Measurements from ENCODE around the gene ORM2.

- TF ChIP-seq CTCF (IDR thresholded peaks at IDR 0.05; ENCODE audit: insufficient read depth, low read depth, low read length), result no peak
- TF ChIP-seq EZH2 (IDR thresholded peaks at IDR 0.05; ENCODE audit: insufficient read depth, low read length), result no peak
Observed at GRCh38 chr9:114289571-114290481, 39.8 kb upstream of the ORM2 start.

Measured in astrocyte (in vitro differentiated cells and primary cell).